ENCODE measurements around the gene IFI44L.

DNA sequence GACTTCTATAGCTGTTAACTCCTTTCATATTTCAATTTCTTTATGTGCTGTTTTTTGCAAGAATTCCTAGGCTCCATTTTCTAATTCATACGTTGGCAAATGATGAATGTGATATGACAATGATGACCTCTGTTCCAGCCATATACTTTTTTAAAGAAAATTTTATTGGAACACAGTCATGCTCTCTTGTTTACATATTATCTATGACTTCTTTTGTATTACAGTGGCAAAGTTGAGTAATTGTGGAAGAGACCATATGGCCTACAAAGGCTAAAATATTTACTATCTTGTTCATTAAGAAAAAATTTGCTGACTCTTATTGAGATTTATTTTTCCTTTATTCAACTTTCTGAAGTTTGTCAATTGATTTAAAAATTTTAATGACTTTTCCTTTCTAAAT, 7.1 kb downstream of the IFI44L start:
- TF ChIP-seq RAD21 (IDR thresholded peaks at IDR 0.05): no peak
- TF ChIP-seq, protein P1, sequence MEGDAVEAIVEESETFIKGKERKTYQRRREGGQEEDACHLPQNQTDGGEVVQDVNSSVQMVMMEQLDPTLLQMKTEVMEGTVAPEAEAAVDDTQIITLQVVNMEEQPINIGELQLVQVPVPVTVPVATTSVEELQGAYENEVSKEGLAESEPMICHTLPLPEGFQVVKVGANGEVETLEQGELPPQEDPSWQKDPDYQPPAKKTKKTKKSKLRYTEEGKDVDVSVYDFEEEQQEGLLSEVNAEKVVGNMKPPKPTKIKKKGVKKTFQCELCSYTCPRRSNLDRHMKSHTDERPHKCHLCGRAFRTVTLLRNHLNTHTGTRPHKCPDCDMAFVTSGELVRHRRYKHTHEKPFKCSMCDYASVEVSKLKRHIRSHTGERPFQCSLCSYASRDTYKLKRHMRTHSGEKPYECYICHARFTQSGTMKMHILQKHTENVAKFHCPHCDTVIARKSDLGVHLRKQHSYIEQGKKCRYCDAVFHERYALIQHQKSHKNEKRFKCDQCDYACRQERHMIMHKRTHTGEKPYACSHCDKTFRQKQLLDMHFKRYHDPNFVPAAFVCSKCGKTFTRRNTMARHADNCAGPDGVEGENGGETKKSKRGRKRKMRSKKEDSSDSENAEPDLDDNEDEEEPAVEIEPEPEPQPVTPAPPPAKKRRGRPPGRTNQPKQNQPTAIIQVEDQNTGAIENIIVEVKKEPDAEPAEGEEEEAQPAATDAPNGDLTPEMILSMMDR (IDR thresholded peaks at IDR 0.05; ENCODE audit: low read depth, low read length, missing input control): no peak
- TF ChIP-seq YY1 (IDR thresholded peaks at IDR 0.05): no peak
- no peak for TF ChIP-seq TAF1 (conservative IDR thresholded peaks at IDR 0.05)
- TF ChIP-seq, protein P2, sequence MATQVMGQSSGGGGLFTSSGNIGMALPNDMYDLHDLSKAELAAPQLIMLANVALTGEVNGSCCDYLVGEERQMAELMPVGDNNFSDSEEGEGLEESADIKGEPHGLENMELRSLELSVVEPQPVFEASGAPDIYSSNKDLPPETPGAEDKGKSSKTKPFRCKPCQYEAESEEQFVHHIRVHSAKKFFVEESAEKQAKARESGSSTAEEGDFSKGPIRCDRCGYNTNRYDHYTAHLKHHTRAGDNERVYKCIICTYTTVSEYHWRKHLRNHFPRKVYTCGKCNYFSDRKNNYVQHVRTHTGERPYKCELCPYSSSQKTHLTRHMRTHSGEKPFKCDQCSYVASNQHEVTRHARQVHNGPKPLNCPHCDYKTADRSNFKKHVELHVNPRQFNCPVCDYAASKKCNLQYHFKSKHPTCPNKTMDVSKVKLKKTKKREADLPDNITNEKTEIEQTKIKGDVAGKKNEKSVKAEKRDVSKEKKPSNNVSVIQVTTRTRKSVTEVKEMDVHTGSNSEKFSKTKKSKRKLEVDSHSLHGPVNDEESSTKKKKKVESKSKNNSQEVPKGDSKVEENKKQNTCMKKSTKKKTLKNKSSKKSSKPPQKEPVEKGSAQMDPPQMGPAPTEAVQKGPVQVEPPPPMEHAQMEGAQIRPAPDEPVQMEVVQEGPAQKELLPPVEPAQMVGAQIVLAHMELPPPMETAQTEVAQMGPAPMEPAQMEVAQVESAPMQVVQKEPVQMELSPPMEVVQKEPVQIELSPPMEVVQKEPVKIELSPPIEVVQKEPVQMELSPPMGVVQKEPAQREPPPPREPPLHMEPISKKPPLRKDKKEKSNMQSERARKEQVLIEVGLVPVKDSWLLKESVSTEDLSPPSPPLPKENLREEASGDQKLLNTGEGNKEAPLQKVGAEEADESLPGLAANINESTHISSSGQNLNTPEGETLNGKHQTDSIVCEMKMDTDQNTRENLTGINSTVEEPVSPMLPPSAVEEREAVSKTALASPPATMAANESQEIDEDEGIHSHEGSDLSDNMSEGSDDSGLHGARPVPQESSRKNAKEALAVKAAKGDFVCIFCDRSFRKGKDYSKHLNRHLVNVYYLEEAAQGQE (IDR thresholded peaks at IDR 0.05): no peak
- no peak for TF ChIP-seq NR2F2 (IDR thresholded peaks at IDR 0.05)
- no peak for TF ChIP-seq SP1 (IDR thresholded peaks at IDR 0.05)
